ENCODE data around the gene IPMK. TPM values are rescaled to one million over a fixed set of nuclear protein-coding genes. Genes with fewer than 3 reads are reported as not detected.

The IPMK gene
- total and polyA plus RNA-seq, 2 of the 8 experiments (the other 6 are each of a cell fraction or from before 2014, with no cell fraction given) = 1.3 to 7.8 TPM

GRCh38 chr10:58268946-58269781 lies 1.5 kb upstream of the IPMK start, which contains the start of gene CISD1 (continued):
- TF ChIP-seq TBP (IDR thresholded peaks at IDR 0.05; ENCODE audit: low read depth, low read length) = peak; percentile 65
- peak; percentile 77 for TF ChIP-seq TAF1 (IDR thresholded peaks at IDR 0.05; ENCODE audit: low read depth, low read length)
- TF ChIP-seq, protein P1, sequence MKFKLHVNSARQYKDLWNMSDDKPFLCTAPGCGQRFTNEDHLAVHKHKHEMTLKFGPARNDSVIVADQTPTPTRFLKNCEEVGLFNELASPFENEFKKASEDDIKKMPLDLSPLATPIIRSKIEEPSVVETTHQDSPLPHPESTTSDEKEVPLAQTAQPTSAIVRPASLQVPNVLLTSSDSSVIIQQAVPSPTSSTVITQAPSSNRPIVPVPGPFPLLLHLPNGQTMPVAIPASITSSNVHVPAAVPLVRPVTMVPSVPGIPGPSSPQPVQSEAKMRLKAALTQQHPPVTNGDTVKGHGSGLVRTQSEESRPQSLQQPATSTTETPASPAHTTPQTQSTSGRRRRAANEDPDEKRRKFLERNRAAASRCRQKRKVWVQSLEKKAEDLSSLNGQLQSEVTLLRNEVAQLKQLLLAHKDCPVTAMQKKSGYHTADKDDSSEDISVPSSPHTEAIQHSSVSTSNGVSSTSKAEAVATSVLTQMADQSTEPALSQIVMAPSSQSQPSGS (IDR thresholded peaks at IDR 0.05; ENCODE audit: low read length) = no peak
- peak; percentile 92 for TF ChIP-seq NRF1 (IDR thresholded peaks at IDR 0.05; ENCODE audit: low read depth, low read length)
- TF ChIP-seq EGR1 (IDR thresholded peaks at IDR 0.05; ENCODE audit: borderline replicate concordance, low read depth, low read length) = 0 out of 2 replicates have a peak, but pooled peaks have one; percentile 34
- TF ChIP-seq SP1 (IDR thresholded peaks at IDR 0.05; ENCODE audit: low read depth, low read length) = no peak; the same call in none of the 2 replicates
- TF ChIP-seq CREB1 (IDR thresholded peaks at IDR 0.05) = 0 out of 2 replicates have a peak, but pooled peaks have one; percentile 42
- TF ChIP-seq RBBP5 (IDR thresholded peaks at IDR 0.05; ENCODE audit: borderline replicate concordance, low read depth, low read length) = peak; percentile 87; the same call in 1 of the 2 replicates
- no peak for TF ChIP-seq CBX8 (IDR thresholded peaks at IDR 0.05; ENCODE audit: borderline replicate concordance, low read depth, low read length)
- TF ChIP-seq CTBP2 (IDR thresholded peaks at IDR 0.05; ENCODE audit: borderline replicate concordance, insufficient read depth, insufficient read length, low read length) = peak; percentile 30
- TF ChIP-seq KDM4A (IDR thresholded peaks at IDR 0.05; ENCODE audit: low read depth, low read length, severe bottlenecking) = peak; percentile 89
- TF ChIP-seq HDAC2 (IDR thresholded peaks at IDR 0.05; ENCODE audit: borderline replicate concordance in 1 of 2, low read depth in 2 of 2, low read length in 2 of 2) = peak in 1 of 2 experiments; percentile 66; a peak in 1 of 4 replicates
- peak; percentile 87; the same call in 1 of the 2 replicates for TF ChIP-seq SP4 (IDR thresholded peaks at IDR 0.05; ENCODE audit: low read length)
- no peak for TF ChIP-seq MAFK (IDR thresholded peaks at IDR 0.05; ENCODE audit: low read depth, low read length)
- TF ChIP-seq GTF2F1 (IDR thresholded peaks at IDR 0.05; ENCODE audit: borderline replicate concordance, low read depth, low read length) = 0 out of 2 replicates have a peak, but pooled peaks have one; percentile 44
- TF ChIP-seq CHD2 (IDR thresholded peaks at IDR 0.05; ENCODE audit: low read length) = peak; percentile 82
- peak; percentile 62 for TF ChIP-seq PHF8 (conservative IDR thresholded peaks at IDR 0.05; ENCODE audit: low read depth, low read length)
- no peak for TF ChIP-seq BACH1 (IDR thresholded peaks at IDR 0.05; ENCODE audit: low read length)
- peak; percentile 74 for TF ChIP-seq USF2 (IDR thresholded peaks at IDR 0.05; ENCODE audit: low read length)
- TF ChIP-seq POLR2AphosphoS5 (IDR thresholded peaks at IDR 0.05; ENCODE audit: low read depth, low read length) = peak; percentile 86
- TF ChIP-seq ASH2L (IDR thresholded peaks at IDR 0.05; ENCODE audit: low read length) = peak; percentile 87

Measured in H1 (cell line).